Motor neuron (in vitro differentiated cells): ENCODE measurements around the gene TRMT44. TPM values are rescaled to one million over a fixed set of nuclear protein-coding genes. Genes with fewer than 3 reads are reported as not detected.

ENCODE experiments used
- ATAC-seq, 8 experiments: fragments of 200-7000 bp; cut with Tn5 transposase; replicated peaks in 6 of 8; 2 replicates each; pipeline ENCODE4 v1.8.0; 2021; ENCODE audit warnings: mild to moderate bottlenecking in 8 of 8, moderate library complexity in 8 of 8
- H3K27ac ChIP-seq, 2 donors: fragments of 250-450 bp; sonication (Bioruptor Pico); 2 replicates each; pipeline ENCODE4 v1.9.0; 2021; ENCODE audit warnings: antibody characterized with exemption in 2 of 2, mild to moderate bottlenecking in 2 of 2, moderate library complexity in 1 of 2
- H3K4me1 ChIP-seq, 2 donors: fragments of 250-450 bp; sonication (Bioruptor Pico); replicated peaks in 1 of 2; 2 replicates each; pipeline ENCODE4 v1.6.1; 2021; ENCODE audit warnings: antibody characterized with exemption in 2 of 2, mild to moderate bottlenecking in 2 of 2, moderate library complexity in 1 of 2
- H3K4me3 ChIP-seq, 5 donors: fragments of 250-450 bp; sonication (Bioruptor Pico); 2 replicates each; pipeline ENCODE4 v1.9.0; 2021; ENCODE audit warnings: antibody characterized with exemption in 5 of 5, mild to moderate bottlenecking in 5 of 5, moderate library complexity in 4 of 5
- WGBS, 10 experiments: fragments of 450-650 bp; shearing (Covaris generic); methylation state at CpG; one replicate each; pipeline ENCODE4 v1.0.0; 2022; 5-methylcytosine and 5-hydroxymethylcytosine counted together
- in situ Hi-C, 9 experiments: fragments of 400-800 bp; cut with MboI; loops; one replicate each; pipeline ENCODE4 v1.15.0; 2021; ENCODE audit warnings: low sequenced_read_pairs in 9 of 9, low pct_unique_long_range_greater_than_20kb in 2 of 9; ENCODE audit not compliant: unreplicated experiment in 9 of 9
- total RNA-seq, 8 experiments: library from RNA; unstranded; fragments of 300-600 nt; gene quantifications; 2 replicates each; pipeline versions ENCODE4 v1.2.3 to v1.2.4, GENCODE V29; 2022

The TRMT44 gene
- total RNA-seq, 8 experiments from 2014 or later, result 7.9 to 18.4 (median 11.1) TPM

GRCh38 chr4:8442596-8443358 is 2.2 kb downstream of the TRMT44 start:
- H3K4me3 ChIP-seq, result peak overlapping the region in 2 of 5 donors; percentile 86 to 96
- H3K4me1 ChIP-seq, result peaks cover 20 to 27% of the 10 kb centered on the region in 2 donors
- no peak for ATAC-seq
- 51 to 100% (median 80%) methylated on average over 1 to 8 of the region's 10 CpGs; no CpG with 5 or more reads in 1 of the 10 experiments for WGBS, 10 experiments
- in situ Hi-C loops, result no loop called here
- H3K27ac ChIP-seq, result no peak overlapping the region

DNA sequence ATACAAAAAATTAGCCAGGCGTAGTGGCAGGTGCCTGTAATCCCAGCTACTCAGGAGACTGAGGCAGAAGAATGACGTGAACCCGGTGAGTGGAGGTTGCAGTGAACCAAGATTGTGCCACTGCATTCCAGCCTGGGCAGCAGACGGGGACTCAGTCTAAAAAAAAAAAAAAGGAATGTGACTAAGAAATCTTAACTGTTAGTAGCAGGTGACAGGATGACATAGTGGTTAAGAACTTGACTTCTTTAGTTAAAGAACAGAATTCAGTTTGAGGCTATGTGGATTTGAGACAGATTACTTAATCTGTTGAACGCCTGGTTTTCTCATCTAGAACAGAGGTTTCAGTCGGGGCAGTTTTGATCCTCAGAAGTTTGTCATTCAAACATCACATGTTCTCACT is 3.2 kb downstream of the TRMT44 start:
- in situ Hi-C loops, result no loop called here
- WGBS, 10 experiments, result 33 to 100% (median 82%) methylated on average over 1 to 5 of the region's 6 CpGs; no CpG with 5 or more reads in 1 of the 10 experiments
- Histone ChIP-seq H3K27ac (no peak overlapping the region), H3K4me3 (no peak overlapping the region), H3K4me1 (peaks cover 20 to 25% of the 10 kb centered on the region in 2 donors)
- no peak for ATAC-seq

- peaks cover 13 to 17% of the 10 kb centered on the region in 2 donors for H3K4me1 ChIP-seq
- H3K4me3 ChIP-seq, result no peak overlapping the region
- ATAC-seq, result peak in 2 of 8 experiments; percentile 25 to 57
- in situ Hi-C loops, result no loop called here
- H3K27ac ChIP-seq, result no peak overlapping the region
- WGBS, 10 experiments, result 28 to 100% (median 65%) methylated on average over 1 to 3 of the region's 3 CpGs; no CpG with 5 or more reads in 4 of the 10 experiments
Measured at GRCh38 chr4:8446122-8446521, 5.5 kb downstream of the TRMT44 start.

DNA sequence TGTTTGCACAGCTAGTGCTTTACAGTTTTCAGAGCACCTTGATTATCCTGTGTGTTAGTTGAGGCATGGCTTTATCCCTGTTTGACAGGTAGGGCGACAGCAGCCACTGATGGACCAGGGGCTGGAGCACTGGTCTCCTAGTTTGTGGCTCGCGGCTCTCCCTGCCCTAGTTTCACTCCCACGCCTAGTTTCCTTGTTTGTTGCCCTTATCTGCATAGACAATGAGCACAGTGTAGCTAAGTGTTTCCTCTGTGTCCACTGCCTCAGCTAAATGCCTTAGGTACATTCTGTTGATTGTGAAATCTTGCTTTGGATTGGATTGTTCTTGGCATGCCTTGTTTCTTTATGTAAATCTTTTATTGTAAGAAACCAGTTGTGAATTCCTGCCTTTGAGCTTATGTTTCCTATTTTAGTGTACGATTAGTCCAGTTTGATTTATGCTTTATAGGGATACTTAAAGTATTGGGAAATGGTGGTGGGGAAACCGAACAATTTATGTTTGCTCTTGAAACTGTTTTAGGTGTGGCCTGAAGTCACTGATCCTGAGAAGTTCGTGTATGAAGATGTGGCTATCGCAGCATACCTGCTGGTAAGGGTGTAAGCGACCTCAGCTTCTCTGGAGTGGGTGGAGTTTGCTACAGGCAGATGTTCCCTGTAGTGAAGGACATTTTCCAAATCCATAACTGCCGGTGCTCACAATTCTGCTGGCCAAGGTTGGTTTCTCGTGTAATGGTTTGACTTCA is 11.0 kb downstream of the TRMT44 start:
- WGBS, 10 experiments, result 74 to 100% (median 95%) methylated on average over 1 to 11 of the region's 11 CpGs; no CpG with 5 or more reads in 2 of the 10 experiments
- H3K27ac ChIP-seq, result no peak overlapping the region
- ATAC-seq, result peak in 3 of 8 experiments; percentile 63 to 94 (median 81)
- H3K4me1 ChIP-seq, result no peaks in the 10 kb centered on the region
- H3K4me3 ChIP-seq, result no peak overlapping the region
- in situ Hi-C loops, result no loop called here

DNA sequence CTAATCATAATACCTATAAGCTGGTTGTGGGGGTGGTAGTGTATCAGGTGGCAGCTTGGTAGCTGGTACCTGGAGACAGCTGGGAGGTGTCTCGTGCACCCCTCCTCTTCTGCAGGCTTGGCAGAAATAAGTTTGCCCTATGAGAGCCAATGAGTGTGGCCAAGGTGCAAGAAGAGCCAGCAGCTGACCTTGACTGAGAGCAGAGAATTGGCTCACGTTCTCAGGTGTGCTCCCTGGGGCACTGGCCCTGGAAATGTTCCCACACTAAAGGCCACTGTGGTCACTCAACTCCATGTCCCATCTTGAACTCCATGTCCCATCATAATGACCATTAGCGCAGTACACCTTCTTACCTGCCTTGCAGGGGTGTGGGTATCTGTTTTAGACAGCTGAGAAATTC is 13.4 kb downstream of the TRMT44 start:
- no peak for ATAC-seq
- 94 to 100% (median 100%) methylated on average over 1 to 2 of the region's 3 CpGs; no CpG with 5 or more reads in 7 of the 10 experiments for WGBS, 10 experiments
- Histone ChIP-seq H3K27ac (no peak overlapping the region), H3K4me3 (no peak overlapping the region), H3K4me1 (no peaks in the 10 kb centered on the region)
- in situ Hi-C loops, result no loop called here

GRCh38 chr4:8457646-8458252 is 17.2 kb downstream of the TRMT44 start:
- no peaks in the 10 kb centered on the region for H3K4me1 ChIP-seq
- no peak for ATAC-seq
- WGBS, 10 experiments, result 27 to 94% (median 71%) methylated on average over 2 to 9 of the region's 9 CpGs
- no peak overlapping the region for H3K4me3 ChIP-seq
- in situ Hi-C loops, result no loop called here
- H3K27ac ChIP-seq, result no peak overlapping the region

GRCh38 chr4:8459867-8460445 is 19.4 kb downstream of the TRMT44 start:
- in situ Hi-C loops, result no loop called here
- peak in 3 of 8 experiments; percentile 87 to 98 (median 96) for ATAC-seq

GRCh38 chr4:8461086-8461485 is 20.5 kb downstream of the TRMT44 start:
- in situ Hi-C loops, result no loop called here
- no peak for ATAC-seq

More at GRCh38 chr4:8459867-8460445, 19.4 kb downstream of the TRMT44 start:
- H3K27ac ChIP-seq, result no peak overlapping the region
- no peaks in the 10 kb centered on the region for H3K4me1 ChIP-seq
- no peak overlapping the region for H3K4me3 ChIP-seq
- WGBS, 10 experiments, result 0 to 100% (median 87%) methylated on average over 1 to 8 of the region's 8 CpGs; no CpG with 5 or more reads in 6 of the 10 experiments

DNA sequence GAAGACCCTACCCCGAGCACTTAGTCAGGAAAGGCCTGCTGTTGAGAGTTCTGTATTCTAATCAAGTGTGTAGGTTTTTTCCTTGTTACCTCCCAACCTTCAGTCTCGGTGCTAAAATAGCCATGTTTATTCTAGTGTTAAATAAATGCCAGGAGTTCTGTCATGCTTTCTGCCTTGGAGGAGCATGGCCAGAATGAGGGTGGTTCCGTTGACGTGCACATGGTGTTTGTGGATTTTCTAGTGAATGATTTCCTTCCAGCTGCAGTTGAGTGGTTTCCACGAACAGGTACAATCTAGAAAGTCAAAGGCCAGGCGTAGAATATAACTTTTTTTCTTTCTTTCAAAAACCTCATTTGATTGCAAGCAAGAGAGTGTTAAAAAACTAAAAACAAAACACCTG is 21.0 kb downstream of the TRMT44 start:
- WGBS, 10 experiments, result 88 to 100% (median 98%) methylated on average over 1 to 6 of the region's 6 CpGs; no CpG with 5 or more reads in 1 of the 10 experiments
- no peaks in the 10 kb centered on the region for H3K4me1 ChIP-seq
- no peak overlapping the region for H3K4me3 ChIP-seq
- no peak for ATAC-seq
- no peak overlapping the region for H3K27ac ChIP-seq
- in situ Hi-C loops, result no loop called here

More at GRCh38 chr4:8461086-8461485, 20.5 kb downstream of the TRMT44 start:
- H3K4me3 ChIP-seq, result no peak overlapping the region
- WGBS, 10 experiments, result 91 to 100% (median 100%) methylated on average over 1 to 4 of the region's 6 CpGs; no CpG with 5 or more reads in 6 of the 10 experiments
- H3K27ac ChIP-seq, result no peak overlapping the region
- no peaks in the 10 kb centered on the region for H3K4me1 ChIP-seq

DNA sequence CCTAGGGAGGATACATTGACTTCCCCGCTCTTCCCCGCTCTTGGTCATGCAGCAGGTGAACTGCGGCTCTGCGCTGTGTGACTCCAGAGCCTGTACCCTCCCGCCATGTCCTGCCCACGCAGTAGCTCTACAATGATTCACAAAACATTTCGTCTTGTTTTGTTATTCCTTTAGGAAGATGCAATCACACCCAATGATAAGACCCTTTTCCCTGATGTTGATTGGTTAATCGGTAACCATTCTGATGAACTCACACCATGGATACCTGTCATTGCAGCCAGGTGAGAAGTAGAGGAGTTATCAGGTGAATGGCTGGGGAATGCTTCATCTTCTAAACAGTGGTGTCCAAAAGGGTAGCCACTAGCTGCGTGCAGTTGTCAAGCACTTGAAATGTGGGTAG is 23.2 kb downstream of the TRMT44 start:
- Histone ChIP-seq H3K27ac (no peak overlapping the region), H3K4me1 (no peaks in the 10 kb centered on the region), H3K4me3 (no peak overlapping the region)
- ATAC-seq, result no peak
- WGBS, 10 experiments, result 93 to 100% (median 97%) methylated on average over 3 to 9 of the region's 9 CpGs; no CpG with 5 or more reads in 1 of the 10 experiments
- in situ Hi-C loops, result no loop called here

GRCh38 chr4:8464381-8464780 is 23.8 kb downstream of the TRMT44 start:
- no peak overlapping the region for H3K4me3 ChIP-seq
- no peak for ATAC-seq
- 82 to 98% (median 91%) methylated on average over 3 to 14 of the region's 14 CpGs for WGBS, 10 experiments
- no peaks in the 10 kb centered on the region for H3K4me1 ChIP-seq
- in situ Hi-C loops, result no loop called here
- no peak overlapping the region for H3K27ac ChIP-seq

- H3K27ac ChIP-seq, result no peak overlapping the region
- H3K4me3 ChIP-seq, result no peak overlapping the region
- H3K4me1 ChIP-seq, result no peaks in the 10 kb centered on the region
- 50 to 100% (median 90%) methylated on average over 1 to 16 of the region's 31 CpGs; no CpG with 5 or more reads in 1 of the 10 experiments for WGBS, 10 experiments
- ATAC-seq, result no peak
- in situ Hi-C loops, result no loop called here
Measured at GRCh38 chr4:8465615-8466611, 25.3 kb downstream of the TRMT44 start.
